Right cardiac atrium (tissue), 5 donors: ENCODE results near the gene TPP2. TPM values are rescaled to one million over a fixed set of nuclear protein-coding genes. Genes with fewer than 3 reads are reported as not detected.

Source experiments
- ATAC-seq, 2 donors: fragments of 200-7000 bp; cut with Tn5 transposase; one replicate each; pipeline versions ENCODE4 v1.8.0 to v1.9.1; 2020; ENCODE audit warnings: moderate library complexity in 2 of 2, mild to moderate bottlenecking in 1 of 2
- DNase-seq, 3 donors: peaks; one replicate each; pipeline ENCODE4 v3.0.0-alpha.2; 2020
- H3K27ac ChIP-seq: one replicate; pipeline ENCODE4 v1.5.1; 2013; ENCODE audit warnings: mild to moderate bottlenecking, low read length, control low read depth, moderate library complexity
- H3K27me3 ChIP-seq: one replicate; pipeline ENCODE4 v1.6.1; 2013; ENCODE audit not compliant: control insufficient read depth, insufficient read depth
- H3K4me1 ChIP-seq: one replicate; pipeline ENCODE4 v1.6.1; 2013; ENCODE audit warnings: low read length; ENCODE audit not compliant: control insufficient read depth, insufficient read depth
- H3K4me3 ChIP-seq: one replicate; pipeline ENCODE4 v1.5.1; 2013; ENCODE audit warnings: low read length, control low read depth
- H3K9me3 ChIP-seq: one replicate; pipeline ENCODE4 v1.6.1; 2013; ENCODE audit warnings: low read length; ENCODE audit not compliant: control insufficient read depth
- WGBS: extraction: QIAGEN DNeasy Blood & Tissue Kit; methylation state at CpG from one replicate; pipeline ENCODE4 v1.1.7; 2013; 5-methylcytosine and 5-hydroxymethylcytosine counted together
- intact Hi-C, 4 donors: fragments of 100-400 bp; cut with DNase I; formaldehyde crosslinking; loops; one replicate each; pipeline versions ENCODE4 v1.11.0 to v1.14.0; 2022 to 2023
- polyA plus RNA-seq: library from polyadenylated mRNA; stranded (reverse); fragments of 200-250 nt; gene quantifications from one replicate; pipeline ENCODE4 v1.2.3, GENCODE V29; 2013
- total RNA-seq, 4 donors: library from RNA; stranded (reverse); fragmentation: NEBNext Ultra II Directional; extraction: Animal tissue kit (Norgen Biotek cat#: 25700); gene quantifications; one replicate each; pipeline ENCODE4 v1.2.1, GENCODE V29; 2021
- donor health status: healthy with polysubstance abuse.
- donor health status: DM: no; HTN: yes; CAD: no.
- donor health status: DM: no; HTN: no; CAD: no.
- donor health status: DM: no; HTN: yes; CAD: no; lungs with severe emphysema.
- donor health status: DM: yes; HTN: yes; CAD: no.

TPP2 gene
- total and polyA plus RNA-seq, 5 donors = 22.4 to 35.1 (median 32.2) TPM

- 71% methylated on average over 4 of the region's 4 CpGs for WGBS
These were observed 28.9 kb upstream of the TPP2 start for GRCh38 chr13:102567857-102568256.

DNA sequence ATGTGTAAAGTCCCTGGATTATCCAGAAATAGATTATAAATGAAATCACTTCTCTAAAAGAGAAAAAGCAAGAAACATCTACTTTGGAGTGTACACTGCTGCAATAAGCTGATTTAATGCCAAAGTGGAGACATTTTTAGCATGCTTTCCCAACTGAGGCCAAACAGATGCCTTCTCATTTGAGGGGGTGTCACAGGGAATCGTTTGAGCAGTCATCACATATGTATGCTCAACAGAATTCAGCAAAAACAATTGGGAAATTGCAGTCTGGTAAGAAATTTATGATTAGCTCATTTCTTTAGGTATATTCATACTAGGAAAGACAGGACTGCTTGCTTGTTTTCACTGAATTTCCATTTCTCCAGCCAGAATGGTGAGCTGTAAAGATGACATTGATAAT, 27.3 kb upstream of the TPP2 start:
- ATAC-seq (no peak), DNase-seq (no peak)
- Histone ChIP-seq H3K4me3 (no peak overlapping the region), H3K27ac (no peak overlapping the region), H3K27me3 (no peaks in the 10 kb centered on the region), H3K9me3 (no peaks in the 10 kb centered on the region), H3K4me1 (no peaks in the 10 kb centered on the region)
- WGBS = 23% methylated on average over 1 of the region's 1 CpG
- intact Hi-C loops = no loop called here

More at GRCh38 chr13:102567857-102568256, 28.9 kb upstream of the TPP2 start:
- ATAC-seq = no peak
- no peak overlapping the region for H3K4me3 ChIP-seq
- H3K4me1 ChIP-seq = no peaks in the 10 kb centered on the region
- H3K9me3 ChIP-seq = no peaks in the 10 kb centered on the region
- no peak for DNase-seq
- intact Hi-C loops = no loop called here
- no peaks in the 10 kb centered on the region for H3K27me3 ChIP-seq
- H3K27ac ChIP-seq = no peak overlapping the region

- Histone ChIP-seq H3K27ac (no peak overlapping the region), H3K27me3 (no peaks in the 10 kb centered on the region), H3K4me1 (no peaks in the 10 kb centered on the region), H3K9me3 (no peaks in the 10 kb centered on the region), H3K4me3 (no peak overlapping the region)
- DNase-seq (no peak), ATAC-seq (no peak)
- intact Hi-C loops = no loop called here
- WGBS = 58% methylated on average over 4 of the region's 4 CpGs
These were observed 25.7 kb upstream of the TPP2 start for GRCh38 chr13:102571075-102571474.

GRCh38 chr13:102572323-102572722, 24.5 kb upstream of the TPP2 start:
- no peak for ATAC-seq
- no peaks in the 10 kb centered on the region for H3K9me3 ChIP-seq
- DNase-seq = no peak
- no peaks in the 10 kb centered on the region for H3K27me3 ChIP-seq
- 51% methylated on average over 6 of the region's 6 CpGs for WGBS
- intact Hi-C loops = no loop called here
- no peak overlapping the region for H3K4me3 ChIP-seq
- H3K4me1 ChIP-seq = no peaks in the 10 kb centered on the region
- H3K27ac ChIP-seq = no peak overlapping the region

DNA sequence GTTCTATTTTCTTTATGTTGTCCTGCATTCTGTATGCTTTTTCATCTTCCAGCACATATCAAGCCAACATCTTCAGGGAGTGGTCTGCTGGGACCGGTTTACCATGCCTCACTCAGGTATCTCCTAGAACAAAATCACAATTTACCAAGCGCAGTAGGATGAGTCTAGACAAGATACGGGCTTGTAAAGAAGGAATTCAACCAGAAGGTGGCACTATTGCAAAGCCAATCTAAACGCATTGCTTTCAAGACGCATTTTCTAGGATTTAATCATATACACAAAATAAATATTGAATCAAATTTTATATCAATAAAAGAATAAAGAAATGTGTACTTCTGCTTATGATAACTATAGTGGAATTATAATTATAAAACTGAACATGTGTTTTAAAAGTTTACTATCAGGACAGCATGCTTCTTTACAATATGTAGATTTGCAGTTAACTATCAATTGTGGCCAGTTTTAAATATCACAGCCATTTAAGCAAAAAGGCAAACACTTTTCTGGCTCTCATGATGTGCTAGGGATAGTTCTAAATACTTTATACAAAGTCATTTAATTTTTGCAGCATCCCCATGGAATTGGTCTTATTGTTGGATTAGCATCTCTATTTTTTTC, 16.1 kb upstream of the TPP2 start:
- Histone ChIP-seq H3K9me3 (no peaks in the 10 kb centered on the region), H3K27ac (no peak overlapping the region), H3K4me3 (no peak overlapping the region), H3K4me1 (no peaks in the 10 kb centered on the region), H3K27me3 (no peaks in the 10 kb centered on the region)
- WGBS = under 1% methylated on average over 5 of the region's 5 CpGs
- intact Hi-C loops = loop anchor here (5.0 to 10.0 kb wide), 2 partner anchors 144 to 267 kb away; partner anchors contain the start of gene ERCC5 (in 4 of the 4)
- DNase-seq (no peak), ATAC-seq (peak; percentile 56 to 61)

DNA sequence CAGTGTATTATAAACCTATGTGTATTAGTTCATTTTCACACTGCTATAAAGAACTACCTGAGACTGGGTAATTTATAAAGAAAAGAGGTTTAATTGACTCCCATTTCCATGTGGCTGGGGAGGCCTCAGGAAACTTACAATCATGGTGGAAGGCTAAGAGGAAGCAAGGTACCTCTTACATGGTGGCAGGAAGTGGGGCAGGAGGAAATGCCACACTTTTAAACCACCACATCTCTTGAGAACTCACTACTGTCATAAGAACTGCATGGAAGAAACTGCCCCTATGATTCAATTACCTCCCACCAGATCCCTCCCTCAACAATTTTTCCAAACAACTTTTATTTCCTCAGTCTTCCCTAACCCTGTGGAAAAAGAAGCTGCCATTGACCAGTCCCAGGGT, 14.5 kb upstream of the TPP2 start:
- no peaks in the 10 kb centered on the region for H3K9me3 ChIP-seq
- no peak for ATAC-seq
- H3K27me3 ChIP-seq = no peaks in the 10 kb centered on the region
- H3K4me1 ChIP-seq = no peaks in the 10 kb centered on the region
- no peak for DNase-seq
- no peak overlapping the region for H3K4me3 ChIP-seq
- intact Hi-C loops = loop anchor here (5.0 to 10.0 kb wide), 2 partner anchors 143 to 265 kb away; partner anchors contain the start of gene ERCC5 (in 4 of the 4)
- H3K27ac ChIP-seq = no peak overlapping the region

DNA sequence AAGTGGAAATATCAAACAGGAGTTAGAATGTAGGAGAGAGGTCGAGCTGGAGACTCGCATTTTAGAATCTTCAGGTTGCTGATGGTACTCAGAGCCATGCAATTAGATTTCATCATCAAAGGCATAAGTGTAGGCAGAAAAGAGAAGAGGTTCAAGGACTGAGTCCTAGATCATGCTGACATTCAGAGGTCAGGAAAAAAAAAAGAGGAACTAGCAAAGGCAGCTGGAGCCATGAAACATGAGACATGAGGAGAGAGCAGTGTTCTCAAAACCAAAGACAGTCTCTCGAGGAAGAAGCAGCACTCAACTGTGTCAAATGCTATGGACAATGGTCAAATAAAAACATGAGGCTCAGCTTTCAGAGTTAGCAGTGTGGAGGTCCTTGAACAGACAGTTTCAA, 12.4 kb upstream of the TPP2 start:
- intact Hi-C loops = loop anchor here (5.0 to 10.0 kb wide), 2 partner anchors 140 to 263 kb away; partner anchors contain the start of gene ERCC5 (in 4 of the 4)
- ATAC-seq (peak in 1 of 2 donors; percentile 30), DNase-seq (no peak)
- no peaks in the 10 kb centered on the region for H3K27me3 ChIP-seq
- H3K9me3 ChIP-seq = no peaks in the 10 kb centered on the region
- no peak overlapping the region for H3K27ac ChIP-seq
- H3K4me3 ChIP-seq = no peak overlapping the region
- 47% methylated on average over 3 of the region's 3 CpGs for WGBS
- no peaks in the 10 kb centered on the region for H3K4me1 ChIP-seq

DNA sequence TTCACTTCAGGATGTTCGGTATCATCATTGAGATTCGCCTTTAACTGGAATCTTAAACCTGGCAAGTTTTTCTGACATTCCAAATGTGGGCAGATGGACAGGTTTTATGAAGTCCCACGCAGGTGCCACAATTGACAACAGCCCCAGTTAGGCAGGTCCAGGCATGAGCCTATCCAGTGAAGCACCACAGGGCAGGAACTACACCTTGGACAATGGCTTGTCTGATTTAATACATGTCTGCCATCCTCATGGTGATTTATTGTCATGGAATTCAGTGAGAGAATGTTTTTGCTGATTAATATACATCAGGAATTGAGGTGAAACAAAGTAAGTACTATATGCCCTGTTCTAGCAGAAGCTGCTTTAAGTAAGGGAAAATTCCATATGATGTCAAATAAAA, 10.2 kb upstream of the TPP2 start:
- H3K4me3 ChIP-seq = no peak overlapping the region
- ATAC-seq = no peak
- no peaks in the 10 kb centered on the region for H3K9me3 ChIP-seq
- H3K27me3 ChIP-seq = no peaks in the 10 kb centered on the region
- no peak for DNase-seq
- 93% methylated on average over 3 of the region's 3 CpGs for WGBS
- no peaks in the 10 kb centered on the region for H3K4me1 ChIP-seq
- intact Hi-C loops = loop anchor here in 1 of 4 donors (10.0 kb wide), 1 partner anchor 138 kb away; no protein-coding TSS in a partner anchor
- H3K27ac ChIP-seq = no peak overlapping the region

GRCh38 chr13:102587916-102588315, 8.9 kb upstream of the TPP2 start:
- DNase-seq = no peak
- Histone ChIP-seq H3K4me1 (peaks cover 2% of the 10 kb centered on the region), H3K9me3 (no peaks in the 10 kb centered on the region), H3K4me3 (no peak overlapping the region), H3K27ac (no peak overlapping the region), H3K27me3 (no peaks in the 10 kb centered on the region)
- intact Hi-C loops = loop anchor here in 1 of 4 donors (10.0 kb wide), 1 partner anchor 137 kb away; no protein-coding TSS in a partner anchor
- no peak for ATAC-seq
- WGBS = 57% methylated on average over 2 of the region's 2 CpGs

GRCh38 chr13:102589301-102589822, 7.4 kb upstream of the TPP2 start:
- peaks cover 2% of the 10 kb centered on the region for H3K4me1 ChIP-seq
- ATAC-seq (no peak), DNase-seq (no peak)
- intact Hi-C loops = loop anchor here in 1 of 4 donors (10.0 kb wide), 1 partner anchor 135 kb away; no protein-coding TSS in a partner anchor
- WGBS = 75% methylated on average over 7 of the region's 7 CpGs
- no peaks in the 10 kb centered on the region for H3K9me3 ChIP-seq
- H3K27ac ChIP-seq = no peak overlapping the region
- no peaks in the 10 kb centered on the region for H3K27me3 ChIP-seq
- no peak overlapping the region for H3K4me3 ChIP-seq

GRCh38 chr13:102591988-102592781, 4.6 kb upstream of the TPP2 start:
- ATAC-seq = peak; percentile 42 to 45
- 1% methylated on average over 36 of the region's 36 CpGs for WGBS
- intact Hi-C loops = no loop called here

More at GRCh38 chr13:102591988-102592781, 4.6 kb upstream of the TPP2 start:
- peak; percentile 82 to 92 (median 89) for DNase-seq
- no peaks in the 10 kb centered on the region for H3K27me3 ChIP-seq
- H3K9me3 ChIP-seq = no peaks in the 10 kb centered on the region
- peak overlapping the region; percentile 90 for H3K4me3 ChIP-seq
- peaks cover 2% of the 10 kb centered on the region for H3K4me1 ChIP-seq
- peak overlapping the region; percentile 87 for H3K27ac ChIP-seq
